Fibroblast of lung (primary cell): ENCODE measurements around the gene TAP2. TPM values are rescaled to one million over a fixed set of nuclear protein-coding genes. Genes with fewer than 3 reads are reported as not detected.
A peak's percentile ranks its signal among the peaks of the same experiment; 100 is the strongest.

Experiments
- DNase-seq, 2 donors: peaks; one replicate each; pipeline versions ENCODE4 v3.0.0 to v3.0.0-alpha.2; 2010; ENCODE audit warnings: low read depth in 2 of 2
- H2AFZ ChIP-seq: 2 replicates; pipeline ENCODE4 v1.5.1; 2012; ENCODE audit warnings: low read length, control low read depth, inconsistent platforms
- H3K27ac ChIP-seq: 2 replicates; pipeline ENCODE4 v1.5.1; 2011; ENCODE audit warnings: low read length, control low read depth; ENCODE audit not compliant: insufficient read depth
- H3K27me3 ChIP-seq: 2 replicates; pipeline ENCODE4 v1.5.1; 2011; ENCODE audit warnings: mild to moderate bottlenecking, low read length; ENCODE audit not compliant: control insufficient read depth, insufficient read depth
- H3K36me3 ChIP-seq: 2 replicates; pipeline ENCODE4 v1.5.1; 2011; ENCODE audit warnings: low read length; ENCODE audit not compliant: control insufficient read depth, insufficient read depth
- H3K4me1 ChIP-seq: 2 replicates; pipeline ENCODE4 v1.5.1; 2011; ENCODE audit warnings: low read length; ENCODE audit not compliant: control insufficient read depth, insufficient read depth; ENCODE audit errors: extremely low read depth
- H3K4me2 ChIP-seq: 2 replicates; pipeline ENCODE4 v1.5.1; 2011; ENCODE audit warnings: low read length, control low read depth; ENCODE audit not compliant: insufficient read depth; ENCODE audit errors: extremely low read depth
- H3K4me3 ChIP-seq, 4 experiments: fragments of 200-600 bp in 1 of 4; sonication (generic) in 1 of 4; replicated peaks in 1 of 4; 2 replicates each; pipeline ENCODE4 v1.5.1; 2011 to 2016; ENCODE audit warnings: low read length in 4 of 4, low read depth in 3 of 4, mild to moderate bottlenecking in 3 of 4, control low read depth in 2 of 4, inconsistent platforms in 1 of 4, mixed read lengths in 1 of 4; ENCODE audit not compliant: insufficient read depth in 1 of 4; ENCODE audit errors: control extremely low read depth in 1 of 4
- H3K79me2 ChIP-seq: 2 replicates; pipeline ENCODE4 v1.5.1; 2012; ENCODE audit warnings: mild to moderate bottlenecking, low read length, inconsistent platforms; ENCODE audit not compliant: control insufficient read depth, insufficient read depth
- H3K9ac ChIP-seq: 2 replicates; pipeline ENCODE4 v1.5.1; 2011; ENCODE audit warnings: mild to moderate bottlenecking, low read length, control low read depth; ENCODE audit not compliant: insufficient read depth
- H3K9me3 ChIP-seq: 2 replicates; pipeline ENCODE4 v1.5.1; 2012; ENCODE audit warnings: low read depth, low read length; ENCODE audit not compliant: control insufficient read depth, insufficient read depth
- H4K20me1 ChIP-seq: 2 replicates; pipeline ENCODE4 v1.5.1; 2011; ENCODE audit warnings: low read length; ENCODE audit not compliant: control insufficient read depth, insufficient read depth; ENCODE audit errors: extremely low read depth
- EZH2 ChIP-seq: IDR thresholded peaks from 2 replicates; pipeline ENCODE4 v1.5.1; 2012; ENCODE audit warnings: low read length, control low read depth, mild to moderate bottlenecking; ENCODE audit errors: missing control alignments
- polyA plus RNA-seq, 2 donors: library from polyadenylated mRNA; depleted of rRNA in 1 of 2; stranded (reverse) in 1 of 2; unstranded in 1 of 2; fragments of >200 nt; gene quantifications; 2 replicates each; pipeline ENCODE4 v1.2.1, GENCODE V29; 2011 to 2012; ENCODE audit warnings: missing spikeins in 1 of 2
- total RNA-seq: library from RNA; depleted of rRNA; stranded (reverse); fragments of >200 nt; gene quantifications from 2 replicates; pipeline ENCODE4 v1.2.1, GENCODE V29; 2014
- TF ChIP-seq, protein P1 (sequence below), 2 donors: IDR thresholded peaks in 1 of 2; conservative IDR thresholded peaks in 1 of 2; 1 replicate in 1 of 2; 2 replicates in 1 of 2; pipeline ENCODE4 v1.5.1; 2011 to 2012; ENCODE audit warnings: low read length in 2 of 2, control low read depth in 1 of 2, inconsistent platforms in 1 of 2, low read depth in 1 of 2, mild to moderate bottlenecking in 1 of 2

TAP2 gene
- total and polyA plus RNA-seq, 2 donors (not counting 1 experiment from before 2014, with no cell fraction given) = 20.7 to 27.7 TPM

GRCh38 chr6:32858194-32858593, 19.7 kb upstream of the TAP2 start:
- Histone ChIP-seq H3K27me3 (no peaks in the 10 kb centered on the region), H3K36me3 (no peaks in the 10 kb centered on the region), H3K9ac (no peak overlapping the region), H4K20me1 (no peaks in the 10 kb centered on the region), H3K4me1 (no peaks in the 10 kb centered on the region), H3K4me3 (no peak overlapping the region), H2AFZ (no peak overlapping the region), H3K79me2 (no peaks in the 10 kb centered on the region), H3K27ac (no peak overlapping the region), H3K9me3 (no peaks in the 10 kb centered on the region), H3K4me2 (no peak overlapping the region)
- DNase-seq = no peak
- TF ChIP-seq EZH2 = no peak
- TF ChIP-seq, protein P1, sequence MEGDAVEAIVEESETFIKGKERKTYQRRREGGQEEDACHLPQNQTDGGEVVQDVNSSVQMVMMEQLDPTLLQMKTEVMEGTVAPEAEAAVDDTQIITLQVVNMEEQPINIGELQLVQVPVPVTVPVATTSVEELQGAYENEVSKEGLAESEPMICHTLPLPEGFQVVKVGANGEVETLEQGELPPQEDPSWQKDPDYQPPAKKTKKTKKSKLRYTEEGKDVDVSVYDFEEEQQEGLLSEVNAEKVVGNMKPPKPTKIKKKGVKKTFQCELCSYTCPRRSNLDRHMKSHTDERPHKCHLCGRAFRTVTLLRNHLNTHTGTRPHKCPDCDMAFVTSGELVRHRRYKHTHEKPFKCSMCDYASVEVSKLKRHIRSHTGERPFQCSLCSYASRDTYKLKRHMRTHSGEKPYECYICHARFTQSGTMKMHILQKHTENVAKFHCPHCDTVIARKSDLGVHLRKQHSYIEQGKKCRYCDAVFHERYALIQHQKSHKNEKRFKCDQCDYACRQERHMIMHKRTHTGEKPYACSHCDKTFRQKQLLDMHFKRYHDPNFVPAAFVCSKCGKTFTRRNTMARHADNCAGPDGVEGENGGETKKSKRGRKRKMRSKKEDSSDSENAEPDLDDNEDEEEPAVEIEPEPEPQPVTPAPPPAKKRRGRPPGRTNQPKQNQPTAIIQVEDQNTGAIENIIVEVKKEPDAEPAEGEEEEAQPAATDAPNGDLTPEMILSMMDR (conservative IDR thresholded peaks at IDR 0.05 in 1 of 2, IDR thresholded peaks at IDR 0.05 in 1 of 2; ENCODE audit: low read depth in 1 of 2, low read length in 2 of 2) = no peak

DNA sequence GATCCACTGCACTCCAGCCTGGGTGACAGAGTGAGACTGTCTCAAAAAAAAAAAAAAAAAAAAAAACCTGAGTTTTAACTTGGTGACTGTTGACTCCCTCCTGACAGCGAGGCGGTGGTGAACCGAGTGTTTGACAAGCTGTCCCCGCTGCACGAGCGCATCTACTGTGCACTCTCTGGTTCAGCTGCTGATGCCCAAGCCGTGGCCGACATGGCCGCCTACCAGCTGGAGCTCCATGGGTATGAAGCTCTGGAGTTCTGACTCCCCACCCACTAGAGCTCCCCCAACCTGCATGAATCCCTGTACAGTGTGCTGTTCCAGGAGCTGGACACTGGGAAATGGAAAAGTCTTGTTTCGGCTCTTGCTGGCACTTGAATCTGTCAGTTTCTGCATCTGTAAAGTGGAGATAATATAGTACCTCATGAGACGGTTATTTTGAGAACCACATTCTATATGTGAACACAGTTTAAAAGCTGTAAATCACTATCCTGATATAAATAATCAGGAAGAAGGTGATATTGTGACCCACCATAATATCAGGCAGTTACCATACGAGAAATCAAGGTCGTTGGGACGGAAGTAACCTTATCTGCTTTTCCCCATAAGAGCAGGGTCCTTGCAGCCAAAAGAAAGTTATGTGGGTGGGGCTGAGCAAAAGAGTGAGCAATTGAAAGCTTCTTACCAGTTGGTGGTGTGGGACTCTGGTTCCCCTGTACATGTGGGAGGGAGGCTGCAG, 18.8 kb upstream of the TAP2 start:
- no peaks in the 10 kb centered on the region for H3K27me3 ChIP-seq
- DNase-seq = no peak
- no peak overlapping the region for H3K4me2 ChIP-seq
- no peaks in the 10 kb centered on the region for H3K4me1 ChIP-seq
- H3K4me3 ChIP-seq = no peak overlapping the region
- H3K9ac ChIP-seq = no peak overlapping the region
- no peaks in the 10 kb centered on the region for H3K36me3 ChIP-seq
- H4K20me1 ChIP-seq = no peaks in the 10 kb centered on the region
- H3K27ac ChIP-seq = no peak overlapping the region
- peaks cover 2% of the 10 kb centered on the region for H3K79me2 ChIP-seq
- H2AFZ ChIP-seq = no peak overlapping the region
- H3K9me3 ChIP-seq = no peaks in the 10 kb centered on the region
- TF ChIP-seq, protein P1 (conservative IDR thresholded peaks at IDR 0.05 in 1 of 2, IDR thresholded peaks at IDR 0.05 in 1 of 2; ENCODE audit: low read depth in 1 of 2, low read length in 2 of 2) = no peak
- no peak for TF ChIP-seq EZH2

GRCh38 chr6:32855467-32856174, 17.1 kb upstream of the TAP2 start:
- no peak overlapping the region for H3K4me2 ChIP-seq
- TF ChIP-seq, protein P1 (conservative IDR thresholded peaks at IDR 0.05 in 1 of 2, IDR thresholded peaks at IDR 0.05 in 1 of 2; ENCODE audit: low read depth in 1 of 2, low read length in 2 of 2) = no peak
- no peak for TF ChIP-seq EZH2

More at GRCh38 chr6:32855467-32856174, 17.1 kb upstream of the TAP2 start:
- H3K27ac ChIP-seq = no peak overlapping the region
- no peaks in the 10 kb centered on the region for H4K20me1 ChIP-seq
- H3K36me3 ChIP-seq = peaks cover 3% of the 10 kb centered on the region
- peak overlapping the region in 1 of 4 experiments; percentile 97 for H3K4me3 ChIP-seq
- no peaks in the 10 kb centered on the region for H3K9me3 ChIP-seq
- no peak overlapping the region for H2AFZ ChIP-seq
- H3K4me1 ChIP-seq = peaks cover 6% of the 10 kb centered on the region
- H3K9ac ChIP-seq = no peak overlapping the region
- peaks cover 12% of the 10 kb centered on the region for H3K79me2 ChIP-seq
- DNase-seq = no peak
- H3K27me3 ChIP-seq = no peaks in the 10 kb centered on the region
